ENCODE measurements around the gene TAB3. TPM values are rescaled to one million over a fixed set of nuclear protein-coding genes. Genes with fewer than 3 reads are reported as not detected.

TAB3 gene
- total RNA-seq, 1 donor from 2014 or later: 26.4 TPM

DNA sequence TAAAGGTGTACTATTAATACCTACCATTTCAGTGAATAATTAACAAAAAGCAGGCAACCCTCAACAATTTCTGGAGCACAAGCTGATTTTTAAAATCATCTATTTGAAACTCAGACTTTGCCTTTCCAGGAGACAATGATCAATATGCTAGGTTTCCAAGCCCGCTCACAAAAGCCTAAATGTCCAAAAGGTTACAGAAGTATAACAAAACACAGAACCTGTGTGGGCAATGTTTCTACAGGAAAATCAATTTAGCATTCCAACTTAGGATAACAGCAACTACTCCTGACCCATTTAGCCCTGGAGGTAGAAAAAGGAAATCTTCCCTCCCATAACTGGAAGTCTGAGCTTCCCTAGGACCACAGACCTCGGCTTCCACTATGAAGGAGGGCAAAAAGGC is 3.9 kb downstream of the TAB3 start:
- no peak for DNase-seq (ENCODE audit: low read depth)

- no peak for DNase-seq (ENCODE audit: low read depth)
These were observed 5.9 kb downstream of the TAB3 start for GRCh38 chrX:30883138-30883537.

GRCh38 chrX:30881797-30882196 is 7.3 kb downstream of the TAB3 start:
- no peak for DNase-seq (ENCODE audit: low read depth)

GRCh38 chrX:30881390-30881789 is 7.7 kb downstream of the TAB3 start:
- DNase-seq (ENCODE audit: low read depth): no peak

- DNase-seq (ENCODE audit: low read depth): no peak
These were observed 9.0 kb downstream of the TAB3 start for GRCh38 chrX:30880058-30880457.

- no peak for DNase-seq (ENCODE audit: low read depth)
These were observed 12.7 kb downstream of the TAB3 start for GRCh38 chrX:30876367-30876766.

DNA sequence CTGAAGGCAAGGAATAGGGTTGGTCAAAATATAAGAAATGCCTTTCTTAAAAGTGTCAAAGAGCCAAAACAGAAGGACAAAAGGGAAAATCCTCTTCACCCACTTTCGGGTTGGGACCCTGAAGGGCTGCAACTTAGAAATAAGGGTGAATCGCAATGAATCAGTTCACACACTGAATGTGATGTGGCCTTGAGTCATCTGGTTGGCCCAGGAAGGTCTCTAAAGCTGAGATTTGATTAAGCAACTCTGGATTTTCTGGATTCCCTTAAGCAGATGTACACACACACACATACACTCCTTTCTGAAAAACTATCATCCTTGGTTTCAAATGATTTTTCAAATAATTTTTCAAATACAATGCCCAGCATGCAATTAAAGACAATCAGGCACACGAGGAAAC is 13.1 kb downstream of the TAB3 start:
- peak; percentile 9 for DNase-seq (ENCODE audit: low read depth)

DNA sequence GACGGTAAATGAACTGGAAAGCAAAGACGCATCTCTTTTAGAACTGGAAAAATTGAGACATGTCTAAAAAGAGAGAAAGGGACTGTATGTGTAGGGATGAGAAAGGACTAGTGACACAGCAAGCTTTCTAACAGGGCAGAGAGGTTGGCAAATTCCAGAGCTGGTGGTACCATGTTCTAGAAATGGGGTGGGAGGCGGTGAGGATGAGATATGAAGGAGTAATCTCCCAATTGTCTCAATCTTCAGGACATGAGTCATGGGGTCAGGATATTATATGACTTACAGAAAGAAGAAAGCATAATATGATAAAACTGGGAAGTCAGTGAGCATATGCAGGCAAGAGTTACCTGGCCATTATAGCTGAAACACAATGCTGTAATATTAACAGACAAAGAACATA is 14.2 kb downstream of the TAB3 start:
- DNase-seq (ENCODE audit: low read depth): no peak

- no peak for DNase-seq (ENCODE audit: low read depth)
These were observed 18.5 kb downstream of the TAB3 start for GRCh38 chrX:30870572-30870971.

DNA sequence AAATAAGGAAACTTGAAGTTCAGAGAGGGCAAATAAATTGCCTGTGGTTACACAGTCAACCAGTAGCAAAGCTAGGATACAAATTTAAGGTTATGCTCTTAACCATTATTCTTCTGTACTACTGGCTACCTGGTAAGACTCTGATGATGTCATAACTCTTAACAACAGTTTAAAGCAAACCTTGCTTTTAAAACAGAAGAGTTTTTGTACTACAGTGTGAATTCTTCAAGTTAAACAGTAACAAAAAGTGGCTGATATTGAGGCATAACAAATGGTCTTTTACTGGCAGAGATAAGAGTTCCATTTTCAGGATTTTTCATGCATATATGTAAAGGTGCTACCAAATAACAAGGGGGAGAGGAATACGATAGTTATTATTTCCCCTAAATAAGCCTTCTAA is 23.4 kb downstream of the TAB3 start:
- no peak for DNase-seq (ENCODE audit: low read depth)

DNA sequence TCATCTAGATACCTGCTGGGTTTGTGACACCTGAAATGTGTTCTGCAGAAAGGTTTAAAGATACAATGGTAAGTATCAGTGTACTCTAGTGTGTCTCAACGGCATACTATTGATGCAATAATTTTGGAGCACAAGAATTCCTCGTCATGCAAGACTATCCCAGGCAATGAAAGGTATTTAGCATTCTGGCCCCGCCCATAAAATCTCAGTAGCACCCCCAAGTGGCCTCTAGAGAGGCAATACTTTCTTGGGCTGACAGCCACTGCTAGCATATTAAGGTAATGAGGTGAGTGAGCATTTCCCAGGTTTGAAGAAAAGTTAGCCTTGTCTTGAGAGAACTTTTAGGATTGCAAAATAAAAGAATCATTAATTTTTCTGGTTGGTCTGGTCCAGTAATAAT is 24.0 kb downstream of the TAB3 start:
- no peak for DNase-seq (ENCODE audit: low read depth)

DNA sequence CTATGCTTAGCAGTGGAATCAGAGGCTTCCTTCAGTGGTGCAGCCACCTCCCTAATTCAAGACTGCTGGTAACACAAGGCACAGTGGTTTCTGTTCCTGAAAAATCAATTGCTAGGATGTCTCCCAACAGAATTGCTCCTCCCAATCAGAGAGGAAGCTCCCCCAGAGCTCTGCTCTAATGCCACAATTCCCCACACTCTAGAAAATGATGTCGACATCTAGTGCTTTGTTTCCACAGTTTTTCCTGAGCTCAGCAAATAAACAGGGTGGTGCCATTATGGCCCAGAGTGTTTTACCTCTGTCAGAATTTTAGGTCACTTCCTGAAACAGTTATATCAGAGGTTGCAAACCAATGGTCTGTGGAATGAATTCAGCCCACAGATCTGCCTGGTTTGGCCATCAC is 24.7 kb downstream of the TAB3 start:
- no peak for DNase-seq (ENCODE audit: low read depth)

DNA sequence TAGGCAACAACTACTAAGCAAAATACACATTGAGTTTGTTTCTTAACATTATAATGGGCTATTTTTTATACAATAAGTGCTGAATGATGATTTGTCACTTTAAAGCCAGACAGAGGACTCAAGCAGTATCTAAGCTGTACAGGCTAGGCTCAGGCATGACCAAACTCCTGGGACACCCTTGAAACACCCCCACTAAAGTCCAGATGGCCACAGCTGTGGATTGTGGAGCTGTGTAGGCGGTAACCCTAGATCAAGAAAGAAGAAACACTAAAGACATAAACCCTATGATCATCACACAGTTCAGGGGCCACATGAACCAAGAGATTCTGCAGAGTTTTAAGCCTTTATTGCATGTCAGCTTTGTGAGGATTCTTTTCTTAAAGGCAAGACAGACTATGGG is 25.1 kb downstream of the TAB3 start:
- no peak for DNase-seq (ENCODE audit: low read depth)

DNA sequence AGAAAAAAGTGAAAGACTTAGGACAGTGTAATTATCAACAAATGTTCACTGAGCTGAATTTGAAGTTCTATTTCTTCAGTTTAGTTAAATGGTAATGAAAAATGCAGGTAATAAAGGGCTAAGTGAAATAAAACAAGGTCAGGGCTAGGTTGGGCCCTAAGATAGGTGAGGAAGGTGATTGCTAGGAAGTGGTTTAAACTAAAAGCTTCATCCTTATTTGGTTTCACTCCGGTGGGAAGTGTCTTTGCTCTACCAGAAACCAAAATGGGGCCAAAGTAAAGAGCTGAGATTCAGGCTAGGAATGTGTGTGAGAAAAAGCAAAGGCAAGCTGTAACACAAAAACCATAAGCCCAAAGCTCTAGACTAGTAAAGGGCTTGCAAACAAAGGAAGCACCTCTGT is 31.0 kb downstream of the TAB3 start:
- DNase-seq (ENCODE audit: low read depth): no peak

- DNase-seq (ENCODE audit: low read depth): no peak
These were observed 37.6 kb downstream of the TAB3 start for GRCh38 chrX:30851449-30851848.

GRCh38 chrX:30835373-30835772 is 53.7 kb downstream of the TAB3 start:
- no peak for DNase-seq (ENCODE audit: low read depth)

- no peak for DNase-seq (ENCODE audit: low read depth)
These were observed 55.2 kb downstream of the TAB3 start for GRCh38 chrX:30833896-30834295.

- no peak for DNase-seq (ENCODE audit: low read depth)
These were observed 58.0 kb downstream of the TAB3 start for GRCh38 chrX:30831082-30831481.

GRCh38 chrX:30830326-30830943 is 58.6 kb downstream of the TAB3 start:
- no peak for DNase-seq (ENCODE audit: low read depth)

DNA sequence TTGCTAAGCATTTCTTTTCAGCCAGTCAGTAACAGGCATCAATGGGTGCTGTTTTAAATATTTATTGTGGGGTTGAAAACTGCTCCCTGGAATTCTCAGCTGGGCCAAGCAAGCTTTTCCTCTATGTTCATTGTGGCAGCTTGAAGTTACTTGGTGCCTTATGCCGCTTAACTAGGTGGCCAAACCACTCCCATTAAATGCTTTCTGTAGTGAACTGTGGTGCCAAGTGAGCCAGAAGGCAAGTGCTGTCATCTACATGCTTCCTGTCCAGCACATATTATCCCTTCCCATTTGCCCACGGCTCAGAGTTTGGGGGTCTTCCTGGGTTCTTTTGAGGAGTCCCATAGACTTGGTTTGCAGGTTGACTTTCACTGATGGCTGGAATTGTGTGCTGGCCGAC is 64.8 kb downstream of the TAB3 start:
- DNase-seq (ENCODE audit: low read depth): no peak

DNA sequence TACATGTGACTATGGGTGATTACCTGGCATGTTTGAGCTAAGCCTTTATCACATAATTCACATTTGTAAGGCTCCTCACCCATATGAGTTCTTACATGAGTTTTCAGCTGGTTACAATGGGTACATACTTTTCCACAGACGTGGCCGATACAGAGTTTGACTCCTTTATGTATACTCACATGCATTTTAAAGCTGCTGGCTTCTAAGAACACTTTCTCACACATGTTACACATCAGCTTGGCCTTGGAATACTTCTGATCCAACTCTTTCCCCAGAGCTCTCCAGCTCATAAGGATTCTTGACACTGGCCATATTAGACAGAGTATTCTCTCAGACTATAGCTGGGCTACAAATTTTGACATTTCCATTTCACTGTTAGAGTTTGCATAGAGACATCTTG is 66.3 kb downstream of the TAB3 start:
- DNase-seq (ENCODE audit: low read depth): no peak

DNA sequence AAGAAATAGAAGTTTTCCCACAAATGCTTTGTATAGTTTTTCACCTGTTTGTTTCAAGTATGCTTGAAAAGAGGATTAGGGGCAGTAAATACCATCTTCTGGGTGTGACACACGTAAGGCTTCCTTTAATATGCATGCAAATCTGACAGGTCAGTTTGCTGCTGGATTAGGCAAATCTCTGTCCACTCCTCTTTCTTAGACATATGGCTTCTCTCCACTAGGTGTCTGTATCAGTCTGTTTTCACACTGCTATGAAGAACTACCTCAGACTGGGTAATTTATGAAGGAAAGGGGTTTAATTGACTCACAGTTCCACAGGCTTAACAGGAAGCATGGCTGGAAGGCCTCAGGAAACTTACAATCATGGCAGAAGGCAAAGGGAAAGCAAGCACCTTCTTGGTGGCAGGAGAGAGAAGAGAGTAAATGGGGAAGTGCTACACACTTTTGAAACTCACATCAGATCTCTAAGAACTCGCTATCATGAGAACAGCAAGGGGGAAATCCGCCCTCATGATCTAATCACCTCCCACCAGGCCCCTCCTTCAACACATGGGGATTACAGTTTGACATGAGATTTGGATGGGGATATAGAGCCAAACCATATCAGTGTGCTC is 66.9 kb downstream of the TAB3 start:
- DNase-seq (ENCODE audit: low read depth): no peak

GRCh38 chrX:30821116-30821515 is 67.9 kb downstream of the TAB3 start:
- no peak for DNase-seq (ENCODE audit: low read depth)

DNA sequence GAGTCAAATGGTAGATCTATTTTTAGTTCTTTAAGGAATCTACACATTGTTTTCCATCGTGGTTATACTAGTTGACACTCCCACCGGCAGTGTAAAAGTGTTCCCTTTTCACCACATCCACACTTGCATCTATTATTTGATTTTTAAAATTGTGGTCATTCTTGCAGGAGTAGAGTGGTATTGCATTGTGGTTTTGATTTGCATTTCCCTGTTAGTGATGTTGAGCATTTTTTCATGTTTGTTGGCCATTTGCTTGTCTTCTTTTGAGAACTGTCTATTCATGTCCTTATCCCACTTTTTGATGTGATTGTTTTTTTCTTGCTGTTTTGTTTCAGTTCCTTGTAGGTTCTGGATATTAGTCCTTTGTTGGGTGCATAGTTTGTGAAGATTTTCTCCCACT is 70.0 kb downstream of the TAB3 start:
- no peak for DNase-seq (ENCODE audit: low read depth)

Measured in myocyte (in vitro differentiated cells).